IMR-90 (cell line): Measurements from ENCODE around the gene L1CAM. TPM values are rescaled to one million over a fixed set of nuclear protein-coding genes. Genes with fewer than 3 reads are reported as not detected.

ENCODE experiments used
- ATAC-seq: fragments of 200-7000 bp; cut with Tn5 transposase; 2 replicates; pipeline ENCODE4 v1.9.1; 2020; ENCODE audit warnings: low read depth, mild to moderate bottlenecking, moderate library complexity
- BruUV-seq: library from RNA; stranded (reverse); fragments of 400-500 nt; replicated peaks from 2 replicates; lab custom pipeline; 2021; lab: Mats Ljungman, UMichigan
- CTCF ChIA-PET: fragments of 300-600 bp; formaldehyde crosslinking; extraction: SDS; loops from one replicate; lab custom pipeline; 2021; ENCODE audit warnings: antibody characterized with exemption; lab: Yijun Ruan, JAX
- POLR2A ChIA-PET: fragments of 300-600 bp; sonication (Branson Sonifier 250); formaldehyde crosslinking; loops from one replicate; lab custom pipeline; 2022; ENCODE audit warnings: antibody characterized with exemption; ENCODE audit not compliant: unreplicated experiment; lab: Charles Lee
- DNase-seq: peaks from one replicate; pipeline ENCODE4 v3.0.0; 2013
- H2AFZ ChIP-seq: replicated peaks from 2 replicates; pipeline ENCODE3; 2013; ENCODE audit warnings: low read length, mild to moderate bottlenecking; ENCODE audit not compliant: poor library complexity
- H2AK5ac ChIP-seq: 2 replicates; pipeline ENCODE4 v1.6.1; 2013; ENCODE audit warnings: low read depth, low read length, inconsistent platforms
- H2AK9ac ChIP-seq: replicated peaks from 2 replicates; pipeline ENCODE3; 2013; ENCODE audit warnings: mild to moderate bottlenecking, low read depth, low read length, moderate library complexity; ENCODE audit not compliant: poor library complexity
- H2BK120ac ChIP-seq: 2 replicates; pipeline ENCODE4 v1.6.1; 2013; ENCODE audit warnings: low read depth, low read length, inconsistent platforms
- H2BK15ac ChIP-seq: 3 replicates; pipeline ENCODE4 v1.6.1; 2013; ENCODE audit warnings: low read depth, low read length, inconsistent platforms
- H2BK20ac ChIP-seq: 2 replicates; pipeline ENCODE4 v1.6.1; 2013; ENCODE audit warnings: low read depth, mild to moderate bottlenecking, inconsistent platforms, low read length, moderate library complexity
- H2BK5ac ChIP-seq: 2 replicates; pipeline ENCODE4 v1.6.1; 2013; ENCODE audit warnings: mild to moderate bottlenecking, low read depth, low read length, inconsistent platforms; ENCODE audit not compliant: poor library complexity, severe bottlenecking
- H3K14ac ChIP-seq: replicated peaks from 2 replicates; pipeline ENCODE4 v1.6.1; 2013; ENCODE audit warnings: low read depth, low read length, inconsistent platforms
- H3K18ac ChIP-seq: 2 replicates; pipeline ENCODE4 v1.6.1; 2013; ENCODE audit warnings: low read depth, low read length, control low read depth
- H3K23ac ChIP-seq: 2 replicates; pipeline ENCODE4 v1.6.1; 2013; ENCODE audit warnings: low read depth, low read length, inconsistent platforms
- H3K27ac ChIP-seq: 2 replicates; pipeline ENCODE4 v1.5.1; 2013; ENCODE audit warnings: mild to moderate bottlenecking, control low read depth, low read length; ENCODE audit not compliant: insufficient read depth
- H3K27me3 ChIP-seq: 2 replicates; pipeline ENCODE4 v1.6.1; 2013; ENCODE audit warnings: low read length; ENCODE audit not compliant: control insufficient read depth, insufficient read depth
- H3K36me3 ChIP-seq: 2 replicates; pipeline ENCODE4 v1.6.1; 2013; ENCODE audit warnings: low read length, mixed read lengths; ENCODE audit not compliant: control insufficient read depth, insufficient read depth
- H3K4ac ChIP-seq: 2 replicates; pipeline ENCODE4 v1.6.1; 2013; ENCODE audit warnings: low read depth, low read length, inconsistent platforms
- H3K4me1 ChIP-seq: 2 replicates; pipeline ENCODE4 v1.6.1; 2013; ENCODE audit warnings: low read length, mixed read lengths; ENCODE audit not compliant: control insufficient read depth, insufficient read depth
- H3K4me2 ChIP-seq: 2 replicates; pipeline ENCODE4 v1.6.1; 2013; ENCODE audit warnings: low read depth, mild to moderate bottlenecking, control low read depth, low read length, moderate library complexity
- H3K4me3 ChIP-seq: 2 replicates; pipeline ENCODE4 v1.5.1; 2013; ENCODE audit warnings: low read depth, mild to moderate bottlenecking, control low read depth, low read length, moderate library complexity; ENCODE audit not compliant: insufficient read depth
- H3K56ac ChIP-seq: 2 replicates; pipeline ENCODE4 v1.6.1; 2013; ENCODE audit warnings: low read length, inconsistent platforms; ENCODE audit not compliant: insufficient read depth; ENCODE audit errors: extremely low read depth
- H3K79me1 ChIP-seq, 2 experiments: 2 replicates each; pipeline ENCODE4 v1.6.1; 2013; ENCODE audit warnings: low read length in 2 of 2, inconsistent platforms in 1 of 2, low read depth in 1 of 2
- H3K9ac ChIP-seq: 2 replicates; pipeline ENCODE4 v1.6.1; 2013; ENCODE audit warnings: low read depth, low read length, control low read depth
- H3K9me1 ChIP-seq: 2 replicates; pipeline ENCODE4 v1.6.1; 2013; ENCODE audit warnings: low read length, inconsistent platforms; ENCODE audit not compliant: insufficient read depth
- H3K9me3 ChIP-seq: 2 replicates; pipeline ENCODE4 v1.6.1; 2013; ENCODE audit warnings: low read length; ENCODE audit not compliant: control insufficient read depth, insufficient read depth
- H4K20me1 ChIP-seq: 2 replicates; pipeline ENCODE4 v1.6.1; 2013; ENCODE audit warnings: low read length, inconsistent platforms; ENCODE audit not compliant: insufficient read depth
- H4K5ac ChIP-seq: 2 replicates; pipeline ENCODE4 v1.6.1; 2013; ENCODE audit warnings: mild to moderate bottlenecking, low read depth, low read length, control low read depth
- H4K8ac ChIP-seq, 2 experiments: 2 replicates each; pipeline ENCODE4 v1.6.1; 2013; ENCODE audit warnings: low read depth in 2 of 2, low read length in 2 of 2, control low read depth in 1 of 2, inconsistent platforms in 1 of 2
- H4K91ac ChIP-seq: 2 replicates; pipeline ENCODE4 v1.6.1; 2013; ENCODE audit warnings: low read depth, low read length, inconsistent platforms; ENCODE audit not compliant: insufficient read depth
- CHD1 ChIP-seq: IDR thresholded peaks from 2 replicates; pipeline ENCODE4 v1.6.1; 2012; ENCODE audit warnings: low read depth, low read length, improper control_type of control experiment
- MXI1 ChIP-seq: IDR thresholded peaks from 2 replicates; pipeline ENCODE4 v1.6.1; 2012; ENCODE audit warnings: low read depth, mild to moderate bottlenecking, low read length, moderate library complexity, borderline replicate concordance
- WGBS, 2 experiments: methylation state at CpG; one replicate each; pipeline versions ENCODE4 v1.1.5 to v1.1.7; 2013; ENCODE audit warnings: missing lambda C conversion rate in 2 of 2; ENCODE audit not compliant: insufficient read length in 1 of 2; ENCODE audit errors: extremely low coverage in 2 of 2; 5-methylcytosine and 5-hydroxymethylcytosine counted together
- dilution Hi-C: fragments of 300-500 bp; cut with HindIII; formaldehyde crosslinking; loops from one replicate; pipeline ENCODE4 v1.14.3; 2018; ENCODE audit warnings: low sequenced_read_pairs; ENCODE audit not compliant: unreplicated experiment
- in situ Hi-C: fragments of 300-500 bp; cut with MboI; formaldehyde crosslinking; loops from 3 replicates; pipeline ENCODE4 v1.14.3; 2019; ENCODE audit warnings: low sequenced_read_pairs, inconsistent platforms, mixed read lengths
- intact Hi-C: fragments of 100-400 bp; cut with micrococcal nuclease; formaldehyde crosslinking; loops from 2 replicates; pipeline ENCODE4 v1.10.0; 2022
- polyA plus RNA-seq, 3 experiments: library from polyadenylated mRNA; depleted of rRNA; stranded (reverse); fragments of >200 nt; gene quantifications; 2 replicates each; pipeline ENCODE4 v1.2.3, GENCODE V29; 2012; ENCODE audit warnings: low replicate concordance in 1 of 3
- total RNA-seq: library from RNA; depleted of rRNA; stranded (reverse); fragments of >200 nt; gene quantifications from 2 replicates; pipeline ENCODE4 v1.2.3, GENCODE V29; 2012

Gene L1CAM
- total and polyA plus RNA-seq, 2 of the 4 experiments (the other 2 are of a cell fraction): 0.36 to 1.9 TPM

- intact Hi-C loops: no loop called here
- ChIA-PET POLR2A (no interaction called here), CTCF (no interaction called here)
- dilution Hi-C loops: no loop called here
- H3K9me3 ChIP-seq: peaks cover 6% of the 10 kb centered on the region
- no peak overlapping the region for H3K23ac ChIP-seq
- no peak overlapping the region for H4K8ac ChIP-seq
- 59% methylated on average over 15 of the region's 28 CpGs; no CpG with 5 or more reads in 1 of the 2 experiments for WGBS, 2 experiments
- H2AFZ ChIP-seq: no peak overlapping the region
- no peak overlapping the region for H2AK5ac ChIP-seq
- DNase-seq: no peak
- no peaks in the 10 kb centered on the region for H3K9me1 ChIP-seq
- H3K4me2 ChIP-seq: no peak overlapping the region
- no peaks in the 10 kb centered on the region for H3K36me3 ChIP-seq
- H2AK9ac ChIP-seq: no peak overlapping the region
- H2BK5ac ChIP-seq: no peak overlapping the region
- no peak overlapping the region for H3K56ac ChIP-seq
- H4K5ac ChIP-seq: no peak overlapping the region
- BruUV-seq: no TSS peak
- no peaks in the 10 kb centered on the region for H4K20me1 ChIP-seq
- H2BK20ac ChIP-seq: no peak overlapping the region
- H3K79me1 ChIP-seq: no peaks in the 10 kb centered on the region
- H3K14ac ChIP-seq: no peak overlapping the region
- no peak overlapping the region for H3K4me3 ChIP-seq
- no peak overlapping the region for H2BK15ac ChIP-seq
- no peak overlapping the region for H3K9ac ChIP-seq
- no peak overlapping the region for H3K4ac ChIP-seq
- no peak for TF ChIP-seq MXI1
- TF ChIP-seq CHD1: no peak
- H3K18ac ChIP-seq: no peak overlapping the region
- no peak overlapping the region for H3K27ac ChIP-seq
- no peak overlapping the region for H4K91ac ChIP-seq
- ATAC-seq: no peak
- H2BK120ac ChIP-seq: no peak overlapping the region
- peaks cover 25% of the 10 kb centered on the region; the same call in 1 of the 2 replicates for H3K27me3 ChIP-seq
- no peaks in the 10 kb centered on the region for H3K4me1 ChIP-seq
- in situ Hi-C loops: no loop called here
Measured at GRCh38 chrX:153863251-153863991, 22.6 kb downstream of the L1CAM start.
